Tibial artery (tissue), 4 donors: ENCODE data around the gene MAGI2.

ENCODE experiments used
- DNase-seq, 2 donors: peaks; one replicate each; pipeline ENCODE4 v3.0.0-alpha.2; 2019
- H3K27ac ChIP-seq, 2 donors: fragments of 200-600 bp; sonication (generic) in 1 of 2; 1 replicate in 1 of 2; 2 replicates in 1 of 2; pipeline ENCODE4 v1.5.1; 2018 to 2019; ENCODE audit warnings: mild to moderate bottlenecking in 1 of 2
- H3K27me3 ChIP-seq, 2 donors: fragments of 200-600 bp; sonication (generic) in 1 of 2; one replicate each; pipeline versions ENCODE4 v1.5.1 to v1.6.0; 2016 to 2019
- H3K36me3 ChIP-seq, 3 donors: fragments of 200-600 bp; sonication (generic) in 2 of 3; one replicate each; pipeline ENCODE4 v1.5.1; 2016 to 2019; ENCODE audit warnings: mild to moderate bottlenecking in 2 of 3
- H3K4me1 ChIP-seq, 4 donors: fragments of 200-600 bp; sonication (generic) in 2 of 4; 1 replicate in 3 of 4; 2 replicates in 1 of 4; pipeline ENCODE4 v1.5.1; 2016 to 2019
- H3K4me3 ChIP-seq, 2 donors: fragments of 200-600 bp; sonication (generic) in 1 of 2; 1 replicate in 1 of 2; 2 replicates in 1 of 2; pipeline ENCODE4 v1.5.1; 2018 to 2019; ENCODE audit warnings: mild to moderate bottlenecking in 2 of 2
- H3K9me3 ChIP-seq, 3 donors: fragments of 200-600 bp; sonication (generic) in 1 of 3; one replicate each; pipeline ENCODE4 v1.5.1; 2016 to 2019
- CTCF ChIP-seq, 2 experiments: fragments of 200-600 bp in 1 of 2; fragments of 450-650 bp in 1 of 2; IDR thresholded peaks; one replicate each; pipeline ENCODE4 v1.5.1; 2017 to 2019; ENCODE audit warnings: antibody characterized with exemption in 2 of 2, mild to moderate bottlenecking in 1 of 2, moderate library complexity in 1 of 2
- intact Hi-C: fragments of 100-400 bp; cut with DNase I; formaldehyde crosslinking; loops from one replicate; pipeline ENCODE4 v1.15.0; 2023; ENCODE audit warnings: low total_unique reads

MAGI2 gene

DNA sequence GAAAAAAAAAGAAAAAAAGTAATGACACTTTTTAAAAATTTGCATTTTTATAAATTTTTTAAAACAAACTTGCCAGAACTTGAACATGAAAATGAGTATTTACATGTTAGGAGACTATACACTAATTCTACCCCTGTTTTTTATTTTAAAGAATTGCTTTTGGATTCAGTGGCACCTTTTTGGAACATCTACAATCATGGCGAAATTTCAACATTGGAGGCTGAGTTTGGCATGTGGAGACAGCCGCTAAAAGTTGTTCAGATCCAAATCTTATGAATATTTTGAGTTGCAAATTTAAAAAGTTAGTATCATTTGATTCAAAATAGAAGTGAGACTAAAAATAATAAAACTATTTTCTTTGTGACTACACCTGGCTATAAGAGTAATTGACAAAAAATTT, 804.2 kb downstream of the MAGI2 start:
- Histone ChIP-seq H3K9me3 (no peaks in the 10 kb centered on the region), H3K27ac (no peak overlapping the region), H3K27me3 (no peaks in the 10 kb centered on the region), H3K36me3 (no peaks in the 10 kb centered on the region), H3K4me1 (no peaks in the 10 kb centered on the region), H3K4me3 (no peak overlapping the region)
- no peak for TF ChIP-seq CTCF (IDR thresholded peaks at IDR 0.05)
- intact Hi-C loops, result no loop called here
- no peak for DNase-seq

- Histone ChIP-seq H3K4me1 (no peaks in the 10 kb centered on the region), H3K4me3 (no peak overlapping the region), H3K27me3 (no peaks in the 10 kb centered on the region), H3K9me3 (no peaks in the 10 kb centered on the region), H3K36me3 (no peaks in the 10 kb centered on the region), H3K27ac (no peak overlapping the region)
- no peak for TF ChIP-seq CTCF (IDR thresholded peaks at IDR 0.05)
- no peak for DNase-seq
- intact Hi-C loops, result no loop called here
Measured at GRCh38 chr7:78642751-78643150, 810.7 kb downstream of the MAGI2 start.

DNA sequence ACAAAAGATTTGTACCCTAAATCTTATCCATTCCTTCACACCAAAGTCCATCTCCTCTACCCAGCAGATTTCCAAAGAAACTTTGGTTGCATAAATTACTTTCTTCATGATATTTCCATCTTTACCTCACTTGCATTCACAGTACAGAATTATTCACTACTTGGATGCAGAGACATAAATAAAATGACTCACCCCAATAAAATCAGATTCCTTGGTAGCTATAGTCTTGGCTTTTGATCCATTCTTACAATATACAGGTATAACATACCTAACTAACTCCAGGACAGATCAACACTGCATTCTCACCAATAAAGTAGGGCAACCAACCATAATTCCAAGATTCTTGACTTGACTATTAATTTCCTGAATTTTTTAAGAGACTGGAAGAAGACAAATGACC, 815.1 kb downstream of the MAGI2 start:
- no peak for TF ChIP-seq CTCF (IDR thresholded peaks at IDR 0.05)
- Histone ChIP-seq H3K27me3 (no peaks in the 10 kb centered on the region), H3K36me3 (no peaks in the 10 kb centered on the region), H3K4me3 (no peak overlapping the region), H3K27ac (no peak overlapping the region), H3K9me3 (no peaks in the 10 kb centered on the region), H3K4me1 (no peaks in the 10 kb centered on the region)
- intact Hi-C loops, result no loop called here
- DNase-seq, result no peak

DNA sequence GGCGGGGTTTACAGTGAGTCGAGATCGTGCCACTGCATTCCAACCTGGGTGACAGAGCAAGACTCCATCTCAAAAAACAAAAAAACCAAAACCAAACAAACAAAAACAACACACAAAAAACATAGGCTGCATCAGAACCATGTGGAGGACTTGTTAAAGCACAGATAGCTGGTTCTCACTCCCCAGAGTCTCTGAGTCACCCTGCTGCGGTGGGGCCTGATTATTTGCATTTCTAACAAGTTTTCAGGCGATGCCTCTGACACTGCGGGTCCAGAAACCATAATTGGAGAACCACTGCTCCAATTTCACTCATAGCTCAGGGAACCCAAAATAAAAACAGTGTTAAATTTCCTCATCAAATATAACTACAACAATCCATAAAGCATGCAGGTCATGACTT, 816.7 kb downstream of the MAGI2 start:
- DNase-seq, result no peak
- Histone ChIP-seq H3K4me1 (no peaks in the 10 kb centered on the region), H3K27ac (no peak overlapping the region), H3K4me3 (no peak overlapping the region), H3K27me3 (no peaks in the 10 kb centered on the region), H3K9me3 (no peaks in the 10 kb centered on the region), H3K36me3 (no peaks in the 10 kb centered on the region)
- TF ChIP-seq CTCF (IDR thresholded peaks at IDR 0.05), result no peak
- intact Hi-C loops, result no loop called here

- Histone ChIP-seq H3K4me3 (no peak overlapping the region), H3K9me3 (no peaks in the 10 kb centered on the region), H3K36me3 (no peaks in the 10 kb centered on the region), H3K27ac (no peak overlapping the region), H3K27me3 (no peaks in the 10 kb centered on the region), H3K4me1 (no peaks in the 10 kb centered on the region)
- no peak for TF ChIP-seq CTCF (IDR thresholded peaks at IDR 0.05)
- intact Hi-C loops, result no loop called here
- DNase-seq, result no peak
Measured at GRCh38 chr7:78635026-78635793, 818.3 kb downstream of the MAGI2 start.

GRCh38 chr7:78634093-78634492, 819.4 kb downstream of the MAGI2 start:
- intact Hi-C loops, result no loop called here

More at GRCh38 chr7:78634093-78634492, 819.4 kb downstream of the MAGI2 start:
- Histone ChIP-seq H3K9me3 (no peaks in the 10 kb centered on the region), H3K36me3 (no peaks in the 10 kb centered on the region), H3K27ac (no peak overlapping the region), H3K27me3 (no peaks in the 10 kb centered on the region), H3K4me1 (no peaks in the 10 kb centered on the region), H3K4me3 (no peak overlapping the region)
- DNase-seq, result no peak
- TF ChIP-seq CTCF (IDR thresholded peaks at IDR 0.05), result no peak
